B cell (primary cell): Measurements from ENCODE around the gene TYRP1. TPM values are rescaled to one million over a fixed set of nuclear protein-coding genes. Genes with fewer than 3 reads are reported as not detected.

Experiments
- ATAC-seq: fragments of 200-7000 bp; cut with Tn5 transposase; one replicate; pipeline ENCODE4 v1.10.0; 2021; ENCODE audit warnings: low read depth, mild to moderate bottlenecking, moderate number of reproducible peaks, moderate library complexity
- CTCF ChIA-PET: fragments of 350-600 bp; sonication (Branson Sonifier 250); formaldehyde crosslinking; loops from one replicate; lab custom pipeline; 2021; ENCODE audit warnings: antibody characterized with exemption, inconsistent platforms; lab: Charles Lee
- POLR2A ChIA-PET: fragments of 350-600 bp; sonication (Branson Sonifier 250); formaldehyde crosslinking; loops from one replicate; lab custom pipeline; 2021; ENCODE audit warnings: antibody characterized with exemption; lab: Charles Lee
- DNase-seq: peaks from one replicate; pipeline ENCODE4 v3.0.0; 2013
- H2AFZ ChIP-seq: 2 replicates; pipeline ENCODE4 v1.6.1; 2012; ENCODE audit warnings: mild to moderate bottlenecking, low read depth, low read length; ENCODE audit not compliant: insufficient read depth, poor library complexity, severe bottlenecking
- H3K27ac ChIP-seq, 2 donors: 1 replicate in 1 of 2; 2 replicates in 1 of 2; pipeline ENCODE4 v1.5.1; 2012 to 2013; ENCODE audit warnings: low read length in 2 of 2, mild to moderate bottlenecking in 2 of 2, moderate library complexity in 1 of 2
- H3K27me3 ChIP-seq, 4 experiments: fragments of 200-600 bp in 1 of 4; sonication (generic) in 1 of 4; replicated peaks in 1 of 4; 1 replicate in 2 of 4; 2 replicates in 2 of 4; pipeline versions ENCODE4 v1.6.1 to v1.7.0; 2013 to 2016; ENCODE audit warnings: low read length in 3 of 4, mild to moderate bottlenecking in 2 of 4, mixed read lengths in 1 of 4, moderate library complexity in 1 of 4; ENCODE audit not compliant: insufficient read depth in 4 of 4, control insufficient read depth in 3 of 4; ENCODE audit errors: control extremely low read depth in 1 of 4
- H3K36me3 ChIP-seq, 2 experiments: replicated peaks in 1 of 2; 1 replicate in 1 of 2; 2 replicates in 1 of 2; pipeline versions ENCODE4 v1.6.1 to v1.7.1; 2013; ENCODE audit warnings: low read length in 1 of 2; ENCODE audit not compliant: insufficient read depth in 2 of 2, control insufficient read depth in 1 of 2; ENCODE audit errors: control extremely low read depth in 1 of 2, extremely low read depth in 1 of 2
- H3K4me1 ChIP-seq, 2 donors: fragments of 200-600 bp in 1 of 2; sonication (generic) in 1 of 2; 1 replicate in 1 of 2; 2 replicates in 1 of 2; pipeline versions ENCODE4 v1.5.1 to v1.6.1; 2013 to 2017; ENCODE audit warnings: low read length in 2 of 2; ENCODE audit not compliant: control insufficient read depth in 2 of 2, insufficient read depth in 2 of 2
- H3K4me2 ChIP-seq: replicated peaks from 2 replicates; pipeline ENCODE3; 2012; ENCODE audit warnings: mild to moderate bottlenecking, low read depth, low read length; ENCODE audit not compliant: poor library complexity, severe bottlenecking
- H3K4me3 ChIP-seq, 5 experiments: fragments of 200-600 bp in 1 of 5; sonication (generic) in 1 of 5; 1 replicate in 3 of 5; 2 replicates in 2 of 5; pipeline versions ENCODE4 v1.5.1 to v1.7.0; 2011 to 2016; ENCODE audit warnings: low read length in 4 of 5, mild to moderate bottlenecking in 4 of 5, low read depth in 2 of 5, control low read depth in 1 of 5, moderate library complexity in 1 of 5; ENCODE audit not compliant: insufficient read depth in 1 of 5; ENCODE audit errors: control extremely low read depth in 1 of 5, extremely low read depth in 1 of 5
- H3K79me2 ChIP-seq: fragments of 200-600 bp; sonication (generic); one replicate; pipeline ENCODE4 v1.6.0; 2016; ENCODE audit warnings: low read length; ENCODE audit not compliant: control insufficient read depth, insufficient read depth
- H3K9ac ChIP-seq: fragments of 200-600 bp; sonication (generic); 2 replicates; pipeline ENCODE4 v1.6.1; 2017; ENCODE audit warnings: mild to moderate bottlenecking, low read length, moderate library complexity
- H3K9me3 ChIP-seq, 3 donors: one replicate each; pipeline versions ENCODE4 v1.6.1 to v1.7.1; 2013; ENCODE audit warnings: low read length in 2 of 3; ENCODE audit not compliant: control insufficient read depth in 2 of 3, insufficient read depth in 1 of 3; ENCODE audit errors: control extremely low read depth in 1 of 3
- H4K20me1 ChIP-seq: 2 replicates; pipeline ENCODE4 v1.6.0; 2012; ENCODE audit warnings: mild to moderate bottlenecking, low read length; ENCODE audit not compliant: insufficient read depth, control insufficient read depth, poor library complexity, severe bottlenecking
- H3K27ac Mint-ChIP-seq: one replicate; pipeline ENCODE4 v1.8.0; 2021; ENCODE audit warnings: mixed read lengths
- H3K27me3 Mint-ChIP-seq: one replicate; pipeline ENCODE4 v1.8.0; 2021; ENCODE audit warnings: mixed read lengths
- H3K4me1 Mint-ChIP-seq: one replicate; pipeline ENCODE4 v1.8.0; 2021; ENCODE audit warnings: mixed read lengths
- H3K4me3 Mint-ChIP-seq: one replicate; pipeline ENCODE4 v1.8.0; 2021; ENCODE audit warnings: mixed read lengths
- H3K9me3 Mint-ChIP-seq: one replicate; pipeline ENCODE4 v1.8.0; 2022; ENCODE audit warnings: mixed read lengths; ENCODE audit not compliant: insufficient read depth
- CTCF ChIP-seq: fragments of 200-600 bp; IDR thresholded peaks from one replicate; pipeline ENCODE4 v1.8.0; 2022; ENCODE audit warnings: antibody characterized with exemption, mild to moderate bottlenecking
- EZH2 ChIP-seq: IDR thresholded peaks from 2 replicates; pipeline ENCODE4 v1.6.1; 2012; ENCODE audit warnings: borderline replicate concordance, low read depth, mild to moderate bottlenecking, moderate library complexity, low read length; ENCODE audit not compliant: insufficient read depth, poor library complexity, severe bottlenecking
- WGBS: methylation state at CpG from one replicate; pipeline ENCODE4 v1.1.5; 2013; ENCODE audit warnings: missing lambda C conversion rate; ENCODE audit not compliant: insufficient coverage; 5-methylcytosine and 5-hydroxymethylcytosine counted together
- intact Hi-C: fragments of 100-400 bp; cut with micrococcal nuclease; formaldehyde crosslinking; loops from one replicate; pipeline ENCODE4 v1.10.0; 2022
- polyA plus RNA-seq: library from polyadenylated mRNA; depleted of rRNA; stranded (reverse); fragments of >200 nt; gene quantifications from 2 replicates; pipeline ENCODE4 v1.2.3, GENCODE V29; 2012
- total RNA-seq, 2 donors: library from RNA; stranded (reverse); fragments of 120-200 nt in 1 of 2; gene quantifications; 1 replicate in 1 of 2; 2 replicates in 1 of 2; pipeline versions ENCODE4 v1.2.3 to v1.2.4, GENCODE V29; 2013 to 2022

TYRP1 gene
- total and polyA plus RNA-seq, 2 donors (not counting 1 experiment from before 2014, with no cell fraction given) = not detected

GRCh38 chr9:12695474-12695873, 2.3 kb downstream of the TYRP1 start:
- Histone ChIP-seq H3K27me3 (no peaks in the 10 kb centered on the region), H3K4me1 (no peaks in the 10 kb centered on the region), H3K9ac (no peak overlapping the region), H3K4me3 (no peak overlapping the region), H3K4me2 (no peak overlapping the region), H3K27ac (no peak overlapping the region), H4K20me1 (no peaks in the 10 kb centered on the region), H2AFZ (no peak overlapping the region), H3K79me2 (no peaks in the 10 kb centered on the region), H3K36me3 (no peaks in the 10 kb centered on the region), H3K9me3 (peaks cover 0 to 4% (median 0%) of the 10 kb centered on the region in 3 donors)
- WGBS = no CpG with 5 or more reads among the region's 4 CpGs
- DNase-seq (no peak), ATAC-seq (no peak)
- Mint-ChIP-seq H3K4me1 (no peaks in the 10 kb centered on the region), H3K27ac (no peak overlapping the region), H3K27me3 (no peaks in the 10 kb centered on the region), H3K4me3 (no peak overlapping the region), H3K9me3 (peaks cover 2% of the 10 kb centered on the region)
- ChIA-PET POLR2A (no interaction called here), CTCF (no interaction called here)
- intact Hi-C loops = no loop called here
- TF ChIP-seq CTCF (no peak), EZH2 (no peak)

- no peak overlapping the region for H3K4me2 ChIP-seq
Measured at GRCh38 chr9:12696931-12697622, 3.9 kb downstream of the TYRP1 start.

More at GRCh38 chr9:12696931-12697622, 3.9 kb downstream of the TYRP1 start:
- no peaks in the 10 kb centered on the region for H3K4me1 Mint-ChIP-seq
- no peaks in the 10 kb centered on the region for H3K27me3 Mint-ChIP-seq
- H3K4me3 Mint-ChIP-seq = no peak overlapping the region
- Histone ChIP-seq H4K20me1 (no peaks in the 10 kb centered on the region), H3K9me3 (peaks cover 0 to 4% (median 0%) of the 10 kb centered on the region in 3 donors), H3K27ac (no peak overlapping the region), H2AFZ (no peak overlapping the region), H3K79me2 (no peaks in the 10 kb centered on the region), H3K9ac (no peak overlapping the region), H3K4me3 (no peak overlapping the region), H3K27me3 (no peaks in the 10 kb centered on the region), H3K36me3 (no peaks in the 10 kb centered on the region), H3K4me1 (no peaks in the 10 kb centered on the region)
- no peaks in the 10 kb centered on the region for H3K9me3 Mint-ChIP-seq
- no peak overlapping the region for H3K27ac Mint-ChIP-seq
- WGBS = 0% methylated on average over 1 of the region's 4 CpGs
- no peak for DNase-seq
- ChIA-PET POLR2A (no interaction called here), CTCF (no interaction called here)
- TF ChIP-seq EZH2 (no peak), CTCF (no peak)
- no peak for ATAC-seq
- intact Hi-C loops = no loop called here
